Transverse colon (tissue), 4 donors: ENCODE results near the gene SLC24A3. TPM values are rescaled to one million over a fixed set of nuclear protein-coding genes. Genes with fewer than 3 reads are reported as not detected.

Experiments used
- DNase-seq: peaks from one replicate; pipeline ENCODE4 v3.0.0-alpha.2; 2019
- H3K27ac ChIP-seq, 4 donors: fragments of 200-600 bp; sonication (generic); 2 replicates each; pipeline ENCODE4 v1.5.1; 2016 to 2018; ENCODE audit warnings: inconsistent platforms in 4 of 4
- H3K27me3 ChIP-seq: fragments of 200-600 bp; sonication (generic); 2 replicates; pipeline ENCODE4 v1.5.1; 2017; ENCODE audit warnings: inconsistent platforms
- H3K36me3 ChIP-seq, 4 donors: fragments of 200-600 bp; sonication (generic); 2 replicates each; pipeline ENCODE4 v1.5.1; 2017 to 2019; ENCODE audit warnings: inconsistent platforms in 4 of 4
- H3K4me1 ChIP-seq, 4 donors: fragments of 200-600 bp; sonication (generic); 2 replicates each; pipeline ENCODE4 v1.5.1; 2017 to 2020; ENCODE audit warnings: inconsistent platforms in 4 of 4
- H3K4me3 ChIP-seq, 4 donors: fragments of 200-600 bp; sonication (generic); 1 replicate in 1 of 4; 2 replicates in 3 of 4; pipeline versions ENCODE4 v1.5.1 to v1.6.1; 2017 to 2019; ENCODE audit warnings: inconsistent platforms in 4 of 4
- H3K9me3 ChIP-seq, 2 donors: fragments of 200-600 bp; sonication (generic); 2 replicates each; pipeline ENCODE4 v1.5.1; 2017 to 2019; ENCODE audit warnings: inconsistent platforms in 2 of 2
- CTCF ChIP-seq, 5 experiments: fragments of 200-600 bp in 3 of 5; fragments of 450-650 bp in 2 of 5; sonication (generic) in 3 of 5; IDR thresholded peaks; 1 replicate in 2 of 5; 2 replicates in 3 of 5; pipeline ENCODE4 v1.5.1; 2016 to 2017; ENCODE audit warnings: antibody characterized with exemption in 5 of 5, inconsistent platforms in 3 of 5, mild to moderate bottlenecking in 2 of 5, moderate library complexity in 1 of 5
- EP300 ChIP-seq: sonication (generic); formaldehyde crosslinking; IDR thresholded peaks from one replicate; pipeline ENCODE4 v1.6.1; 2017; ENCODE audit warnings: antibody characterized with exemption, low read depth
- POLR2A ChIP-seq: fragments of 450-650 bp; IDR thresholded peaks from one replicate; pipeline ENCODE4 v1.6.1; 2016; ENCODE audit warnings: antibody characterized with exemption, mild to moderate bottlenecking, moderate library complexity
- POLR2AphosphoS5 ChIP-seq, 3 donors: sonication (generic); formaldehyde crosslinking; IDR thresholded peaks; one replicate each; pipeline ENCODE4 v1.6.1; 2016; ENCODE audit warnings: antibody characterized with exemption in 3 of 3
- WGBS, 2 donors: methylation state at CpG; one replicate each; pipeline ENCODE4 v1.1.5; 2018; ENCODE audit warnings: low coverage in 1 of 2; 5-methylcytosine and 5-hydroxymethylcytosine counted together
- in situ Hi-C, 4 donors: fragments of 200-750 bp; cut with MboI; loops; one replicate each; pipeline versions ENCODE4 v1.15.0 to v1.15.1; 2017; ENCODE audit warnings: low sequenced_read_pairs in 3 of 4, low pct_ligation_motif_present in 1 of 4, low pct_unique_long_range_greater_than_20kb in 1 of 4
- intact Hi-C: fragments of 100-400 bp; cut with DNase I; formaldehyde crosslinking; loops from one replicate; pipeline ENCODE4 v1.15.1; 2023; ENCODE audit warnings: low total_unique reads
- total RNA-seq, 4 donors: library from RNA; depleted of rRNA; stranded (reverse); fragments of >200 nt; gene quantifications; one replicate each; pipeline ENCODE4 v1.1.0, GENCODE V29; 2016

SLC24A3 gene
- total RNA-seq, 4 donors from 2014 or later = 4.4 to 6.7 (median 4.6) TPM

DNA sequence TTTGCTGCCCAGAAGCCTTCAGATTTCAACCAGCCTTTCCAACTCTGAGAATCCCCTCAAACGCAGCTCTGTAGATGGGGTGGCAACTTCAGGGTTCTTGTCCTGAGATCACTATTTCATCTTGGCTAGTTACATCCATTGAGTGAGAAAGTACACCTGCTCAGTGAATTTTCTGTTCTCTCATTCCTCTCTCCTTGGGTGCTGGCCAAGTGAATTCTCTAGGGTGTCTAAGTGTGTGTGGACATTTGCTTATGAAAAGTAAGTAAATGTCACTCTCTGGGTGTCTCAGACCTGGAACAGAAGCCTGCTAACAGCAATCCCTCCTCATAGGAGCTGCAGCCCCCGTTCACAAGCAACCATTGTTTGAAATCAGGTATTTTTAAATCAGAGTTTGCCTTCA, 549.4 kb downstream of the SLC24A3 start:
- no peak for DNase-seq
- no peak overlapping the region for H3K27ac ChIP-seq
- H3K36me3 ChIP-seq = no peaks in the 10 kb centered on the region
- no peaks in the 10 kb centered on the region for H3K27me3 ChIP-seq
- peaks cover 8 to 35% (median 23%) of the 10 kb centered on the region in 4 donors for H3K4me1 ChIP-seq
- H3K4me3 ChIP-seq = no peak overlapping the region
- 64 to 80% methylated on average over 1 to 2 of the region's 2 CpGs for WGBS, 2 donors
- intact Hi-C loops (no loop called here), in situ Hi-C loops (no loop called here)
- TF ChIP-seq EP300 (no peak), POLR2A (no peak), POLR2AphosphoS5 (IDR thresholded peaks at IDR 0.05) (no peak)
- no peaks in the 10 kb centered on the region for H3K9me3 ChIP-seq

DNA sequence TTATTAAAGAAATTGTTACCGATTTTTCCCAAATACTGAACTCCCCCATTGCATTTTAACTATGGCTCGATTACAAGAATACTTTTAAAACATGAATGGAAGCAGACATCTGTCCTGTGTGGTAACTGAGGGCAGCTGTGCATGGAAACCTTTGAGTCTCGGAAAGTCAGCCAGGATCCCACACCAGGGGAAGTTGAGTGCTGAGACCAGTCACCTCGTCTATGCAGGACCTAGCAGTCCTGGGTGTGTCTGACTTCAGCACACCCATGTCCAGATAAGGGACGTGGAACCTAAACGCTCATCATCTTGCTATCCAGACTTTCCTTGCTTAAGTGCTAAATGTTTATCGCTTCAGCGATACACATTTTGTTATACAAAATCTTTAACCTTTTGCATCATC, 551.8 kb downstream of the SLC24A3 start:
- DNase-seq = no peak
- Histone ChIP-seq H3K4me1 (peaks cover 6 to 29% (median 14%) of the 10 kb centered on the region in 4 donors), H3K4me3 (no peak overlapping the region), H3K9me3 (no peaks in the 10 kb centered on the region), H3K27ac (no peak overlapping the region), H3K27me3 (no peaks in the 10 kb centered on the region), H3K36me3 (no peaks in the 10 kb centered on the region)
- intact Hi-C loops = no loop called here
- in situ Hi-C loops = no loop called here
- TF ChIP-seq POLR2AphosphoS5 (IDR thresholded peaks at IDR 0.05) (no peak), CTCF (IDR thresholded peaks at IDR 0.05) (no peak), EP300 (no peak), POLR2A (no peak)
- 50 to 54% methylated on average over 8 of the region's 8 CpGs for WGBS, 2 donors

- 67 to 90% methylated on average over 1 to 2 of the region's 2 CpGs for WGBS, 2 donors
- intact Hi-C loops = no loop called here
Measured at GRCh38 chr20:19765266-19765665, 552.8 kb downstream of the SLC24A3 start.

GRCh38 chr20:19765913-19766312, 553.5 kb downstream of the SLC24A3 start:
- DNase-seq = no peak

More at GRCh38 chr20:19765266-19765665, 552.8 kb downstream of the SLC24A3 start:
- no peak for DNase-seq
- no peaks in the 10 kb centered on the region for H3K27me3 ChIP-seq
- no peak overlapping the region for H3K27ac ChIP-seq
- H3K36me3 ChIP-seq = no peaks in the 10 kb centered on the region
- H3K4me3 ChIP-seq = no peak overlapping the region
- no peak for TF ChIP-seq POLR2AphosphoS5 (IDR thresholded peaks at IDR 0.05)
- TF ChIP-seq POLR2A = no peak
- TF ChIP-seq EP300 = no peak
- TF ChIP-seq CTCF (IDR thresholded peaks at IDR 0.05) = no peak
- in situ Hi-C loops = no loop called here
- H3K9me3 ChIP-seq = no peaks in the 10 kb centered on the region
- peaks cover 2 to 19% (median 8%) of the 10 kb centered on the region in 4 donors for H3K4me1 ChIP-seq

More at GRCh38 chr20:19765913-19766312, 553.5 kb downstream of the SLC24A3 start:
- in situ Hi-C loops = no loop called here
- H3K4me1 ChIP-seq = peaks cover 0 to 12% (median 4%) of the 10 kb centered on the region in 4 donors
- intact Hi-C loops = no loop called here
- H3K4me3 ChIP-seq = no peak overlapping the region
- no peaks in the 10 kb centered on the region for H3K9me3 ChIP-seq
- no peak for TF ChIP-seq EP300
- TF ChIP-seq CTCF (IDR thresholded peaks at IDR 0.05) = no peak
- no peak for TF ChIP-seq POLR2AphosphoS5 (IDR thresholded peaks at IDR 0.05)
- no peak for TF ChIP-seq POLR2A
- no peak overlapping the region for H3K27ac ChIP-seq
- 86 to 100% methylated on average over 3 to 4 of the region's 4 CpGs for WGBS, 2 donors
- H3K27me3 ChIP-seq = no peaks in the 10 kb centered on the region
- no peaks in the 10 kb centered on the region for H3K36me3 ChIP-seq
